Activated naive CD4-positive, alpha-beta T cell treated with anti-CD3 and anti-CD28 coated beads, Interleukin-2, amount 10 ng/mL, durations not matched to agents 7 days and 5 days (primary cell): ENCODE results near the gene OPCML.

ENCODE experiments used
- CTCF ChIA-PET: fragments of 350-600 bp; sonication (Branson Sonifier 250); formaldehyde crosslinking; loops from one replicate; lab custom pipeline; 2021; ENCODE audit warnings: antibody characterized with exemption; lab: Charles Lee
- DNase-seq: peaks from one replicate; pipeline ENCODE4 v3.0.0-alpha.2; 2020
- H3K27ac Mint-ChIP-seq: one replicate; pipeline ENCODE4 v1.8.0; 2021; ENCODE audit warnings: mild to moderate bottlenecking, moderate library complexity, mixed read lengths
- H3K27me3 Mint-ChIP-seq: one replicate; pipeline ENCODE4 v1.8.0; 2021; ENCODE audit warnings: mild to moderate bottlenecking, mixed read lengths
- H3K36me3 Mint-ChIP-seq: one replicate; pipeline ENCODE4 v1.8.0; 2021; ENCODE audit warnings: mixed read lengths
- H3K4me1 Mint-ChIP-seq: one replicate; pipeline ENCODE4 v1.8.0; 2021; ENCODE audit warnings: mixed read lengths
- H3K4me3 Mint-ChIP-seq: one replicate; pipeline ENCODE4 v1.8.0; 2021; ENCODE audit warnings: mild to moderate bottlenecking, moderate library complexity, mixed read lengths
- H3K9me3 Mint-ChIP-seq: one replicate; pipeline ENCODE4 v1.8.0; 2021; ENCODE audit warnings: mixed read lengths

OPCML gene

DNA sequence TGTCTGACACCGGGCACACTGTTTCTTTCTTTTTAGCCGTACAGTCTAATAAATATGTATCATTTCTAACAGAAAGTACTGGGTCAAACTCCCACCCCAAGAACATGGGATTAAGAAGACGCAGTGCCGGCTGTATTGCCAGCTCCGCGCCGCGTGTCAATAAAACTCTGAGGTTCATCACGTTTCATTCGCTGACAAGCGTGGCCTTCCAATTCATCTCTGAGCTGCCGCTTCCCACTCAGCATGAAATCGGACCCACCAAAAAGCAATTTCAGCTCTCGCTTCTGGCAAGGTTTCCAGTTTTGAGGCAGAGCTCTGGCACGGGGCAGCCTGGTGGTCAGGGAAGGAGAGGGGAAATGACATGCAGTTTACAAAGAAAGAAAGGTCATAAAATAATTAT, 819.8 kb downstream of the OPCML start:
- no peak for DNase-seq
- Mint-ChIP-seq H3K27me3 (no peaks in the 10 kb centered on the region), H3K36me3 (no peaks in the 10 kb centered on the region), H3K27ac (no peak overlapping the region), H3K4me3 (no peak overlapping the region), H3K4me1 (no peaks in the 10 kb centered on the region), H3K9me3 (peaks cover 3% of the 10 kb centered on the region)
- CTCF ChIA-PET, result no interaction called here

DNA sequence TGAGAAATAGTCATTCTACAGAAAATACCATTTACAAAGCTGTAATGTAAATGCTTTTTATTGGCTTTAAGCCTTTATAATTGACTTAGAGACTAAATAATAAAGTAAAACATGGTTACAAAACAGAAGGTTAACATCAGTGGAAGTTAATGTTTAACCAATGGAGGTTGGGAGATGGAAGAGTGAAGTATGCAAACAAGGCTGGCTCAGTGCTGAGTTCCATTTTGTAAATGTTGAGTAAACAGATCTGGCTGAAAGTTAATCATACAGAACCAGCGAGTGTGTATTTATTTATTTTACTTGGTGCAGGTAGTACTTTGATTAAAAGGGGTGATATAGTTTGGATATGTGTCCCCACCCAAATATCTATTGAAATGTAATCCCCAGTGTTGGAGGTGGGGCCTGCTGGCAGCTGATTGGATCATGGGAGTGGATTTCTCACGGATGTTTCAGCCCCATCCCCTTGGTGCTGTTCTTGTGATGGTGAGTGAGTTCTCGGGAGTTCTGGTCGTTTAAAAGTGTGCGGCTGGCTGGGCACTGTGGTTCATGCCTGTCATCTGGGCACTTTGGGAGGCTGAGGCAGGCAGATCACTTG, 827.4 kb downstream of the OPCML start:
- no peaks in the 10 kb centered on the region for H3K4me1 Mint-ChIP-seq
- CTCF ChIA-PET, result no interaction called here
- H3K36me3 Mint-ChIP-seq, result no peaks in the 10 kb centered on the region
- H3K9me3 Mint-ChIP-seq, result peaks cover 15% of the 10 kb centered on the region
- DNase-seq, result no peak
- H3K4me3 Mint-ChIP-seq, result no peak overlapping the region
- no peak overlapping the region for H3K27ac Mint-ChIP-seq
- H3K27me3 Mint-ChIP-seq, result no peaks in the 10 kb centered on the region

DNA sequence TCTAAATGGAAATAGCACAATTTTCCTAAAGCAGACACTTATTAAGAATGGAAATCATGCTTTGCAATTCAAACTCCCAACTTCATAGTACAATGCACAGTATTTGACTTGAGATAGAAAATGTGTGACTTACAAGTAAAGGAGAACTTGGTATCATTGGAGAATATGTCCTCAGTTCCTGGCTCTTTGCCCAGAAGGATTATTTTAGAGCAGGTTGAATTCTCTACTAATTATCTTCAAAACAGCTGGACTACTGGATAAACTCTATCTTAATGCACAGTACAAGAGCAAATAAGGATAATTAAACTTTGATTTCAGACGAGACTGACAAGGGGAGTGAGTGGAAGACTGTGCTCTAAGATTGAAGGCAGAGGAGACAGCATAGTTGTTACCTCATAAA, 839.4 kb downstream of the OPCML start:
- Mint-ChIP-seq H3K27ac (no peak overlapping the region), H3K4me1 (no peaks in the 10 kb centered on the region), H3K4me3 (no peak overlapping the region), H3K27me3 (no peaks in the 10 kb centered on the region), H3K9me3 (peaks cover 5% of the 10 kb centered on the region), H3K36me3 (no peaks in the 10 kb centered on the region)
- DNase-seq, result no peak
- CTCF ChIA-PET, result no interaction called here

DNA sequence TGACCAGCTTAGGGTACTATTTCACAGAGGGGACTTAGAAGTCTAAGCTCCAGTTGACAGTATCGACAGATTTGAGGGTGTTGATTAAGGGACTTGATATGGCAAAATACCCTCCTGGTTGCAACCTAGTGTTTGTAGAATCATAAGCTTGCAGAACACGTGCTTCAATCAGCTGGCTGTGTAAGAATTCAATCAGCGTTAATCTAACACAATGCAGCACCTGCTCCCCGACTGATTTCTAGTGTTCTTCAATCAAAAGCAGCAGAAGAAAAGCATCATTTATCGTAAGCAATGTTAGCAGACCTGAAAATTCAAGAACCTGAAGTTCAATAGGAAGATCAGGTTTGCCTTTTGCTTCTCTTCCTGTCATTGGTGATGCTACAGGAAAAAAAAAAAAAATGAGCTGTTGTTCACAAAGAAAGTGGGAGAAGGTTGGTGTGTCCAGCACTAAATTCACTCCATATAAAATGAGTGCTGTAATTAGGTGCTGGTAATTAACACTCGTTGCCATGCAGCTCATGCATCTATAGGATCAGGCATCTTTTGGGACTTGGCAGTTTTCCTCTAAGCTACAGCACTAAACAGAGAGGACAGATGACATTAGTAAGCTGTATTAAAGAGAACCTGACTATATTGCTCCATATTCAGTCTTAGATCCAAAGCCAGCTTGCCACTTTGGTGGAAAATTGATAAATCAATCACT, 840.3 kb downstream of the OPCML start:
- H3K4me3 Mint-ChIP-seq, result no peak overlapping the region
- H3K27ac Mint-ChIP-seq, result no peak overlapping the region
- H3K4me1 Mint-ChIP-seq, result no peaks in the 10 kb centered on the region
- CTCF ChIA-PET, result no interaction called here
- DNase-seq, result no peak
- no peaks in the 10 kb centered on the region for H3K27me3 Mint-ChIP-seq
- H3K36me3 Mint-ChIP-seq, result no peaks in the 10 kb centered on the region
- H3K9me3 Mint-ChIP-seq, result peaks cover 5% of the 10 kb centered on the region

DNA sequence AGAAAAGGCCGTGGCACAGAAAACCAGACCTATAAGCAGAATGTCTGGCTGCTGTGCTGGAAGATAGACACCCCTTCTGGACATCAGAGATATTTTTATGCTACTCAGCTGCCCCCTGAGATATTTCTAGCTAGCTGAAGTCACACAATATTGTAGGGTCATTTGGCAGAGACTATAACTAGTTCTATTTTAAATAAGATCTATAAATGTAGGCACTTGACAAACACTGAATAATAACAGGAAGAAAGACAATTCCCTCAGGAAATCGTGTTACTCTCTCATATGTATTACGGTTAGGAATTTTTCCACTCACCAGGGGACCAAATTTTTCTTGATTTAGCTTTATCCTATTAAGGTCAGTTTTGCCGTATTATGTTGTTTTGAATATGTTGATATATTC, 845.4 kb downstream of the OPCML start:
- CTCF ChIA-PET, result no interaction called here
- H3K27ac Mint-ChIP-seq, result no peak overlapping the region
- H3K27me3 Mint-ChIP-seq, result no peaks in the 10 kb centered on the region
- no peak overlapping the region for H3K4me3 Mint-ChIP-seq
- peaks cover 5% of the 10 kb centered on the region for H3K4me1 Mint-ChIP-seq
- H3K9me3 Mint-ChIP-seq, result peaks cover 2% of the 10 kb centered on the region
- H3K36me3 Mint-ChIP-seq, result no peaks in the 10 kb centered on the region
- DNase-seq, result no peak

DNA sequence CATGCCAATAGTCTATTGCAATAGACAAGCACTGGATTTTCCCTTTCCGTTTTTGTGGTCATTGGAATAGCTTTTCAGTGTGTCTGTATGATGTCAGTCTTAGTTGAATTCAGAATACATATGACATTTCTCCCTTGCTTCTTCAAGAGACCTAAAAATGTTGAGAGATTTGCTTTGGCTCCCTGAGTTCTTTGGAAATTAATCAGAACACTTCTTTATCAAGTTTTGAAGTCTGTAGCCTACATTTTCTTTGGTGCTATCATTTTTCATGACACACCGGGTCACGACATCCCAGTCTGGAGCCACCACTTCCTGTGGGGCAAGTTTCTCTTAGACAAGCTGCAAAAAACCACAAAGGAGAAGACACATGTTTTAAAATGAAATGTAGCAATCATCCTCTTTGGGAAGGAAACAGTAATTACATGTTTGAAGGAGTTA, 847.1 kb downstream of the OPCML start:
- H3K9me3 Mint-ChIP-seq, result peaks cover 2% of the 10 kb centered on the region
- H3K27me3 Mint-ChIP-seq, result no peaks in the 10 kb centered on the region
- H3K4me1 Mint-ChIP-seq, result peaks cover 5% of the 10 kb centered on the region
- no peak overlapping the region for H3K27ac Mint-ChIP-seq
- H3K4me3 Mint-ChIP-seq, result no peak overlapping the region
- CTCF ChIA-PET, result no interaction called here
- no peaks in the 10 kb centered on the region for H3K36me3 Mint-ChIP-seq
- DNase-seq, result no peak

DNA sequence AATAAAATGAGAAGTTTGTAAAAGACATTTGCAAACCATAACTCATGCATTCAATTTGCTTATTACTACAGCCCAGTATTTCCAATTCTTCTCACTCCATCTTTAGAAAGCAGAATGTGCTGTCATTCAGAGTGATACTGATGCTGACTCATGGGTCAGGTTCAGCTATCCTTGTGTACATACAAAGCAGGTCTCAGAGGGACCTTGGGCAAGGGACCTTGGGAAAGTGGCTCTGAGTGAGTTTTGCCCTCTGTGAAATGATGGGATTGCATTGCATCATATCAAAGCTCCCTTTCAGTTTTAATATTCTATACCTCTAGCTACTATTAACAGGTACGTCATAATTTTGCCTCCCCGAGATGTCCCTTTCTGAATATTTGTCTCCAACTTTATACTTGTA, 848.7 kb downstream of the OPCML start:
- Mint-ChIP-seq H3K27ac (no peak overlapping the region), H3K36me3 (no peaks in the 10 kb centered on the region), H3K9me3 (peaks cover 2% of the 10 kb centered on the region), H3K27me3 (no peaks in the 10 kb centered on the region), H3K4me3 (no peak overlapping the region), H3K4me1 (peaks cover 5% of the 10 kb centered on the region)
- DNase-seq, result no peak
- CTCF ChIA-PET, result no interaction called here

DNA sequence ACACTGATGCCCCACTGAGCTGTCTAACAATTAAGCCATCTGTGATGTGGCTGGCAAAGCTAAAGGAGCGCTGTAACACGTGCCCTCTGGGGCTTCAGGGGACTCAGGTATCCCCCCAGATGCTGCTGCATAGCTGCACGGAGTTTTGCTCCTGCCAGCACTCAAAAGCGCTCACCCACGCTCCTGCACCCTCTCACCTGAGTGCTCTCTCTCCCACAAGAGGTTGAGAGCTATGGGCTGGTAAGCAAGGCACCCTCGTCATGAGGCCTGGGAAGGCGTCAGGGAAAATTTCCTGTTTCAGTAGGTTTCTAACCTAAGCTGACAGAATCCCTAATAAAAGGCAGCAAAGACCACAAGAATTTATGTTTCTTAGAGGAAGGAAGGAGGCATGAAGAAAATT, 850.3 kb downstream of the OPCML start:
- peaks cover 5% of the 10 kb centered on the region for H3K4me1 Mint-ChIP-seq
- no peak overlapping the region for H3K27ac Mint-ChIP-seq
- H3K9me3 Mint-ChIP-seq, result peaks cover 2% of the 10 kb centered on the region
- no peaks in the 10 kb centered on the region for H3K36me3 Mint-ChIP-seq
- DNase-seq, result no peak
- no peak overlapping the region for H3K4me3 Mint-ChIP-seq
- CTCF ChIA-PET, result no interaction called here
- H3K27me3 Mint-ChIP-seq, result no peaks in the 10 kb centered on the region

DNA sequence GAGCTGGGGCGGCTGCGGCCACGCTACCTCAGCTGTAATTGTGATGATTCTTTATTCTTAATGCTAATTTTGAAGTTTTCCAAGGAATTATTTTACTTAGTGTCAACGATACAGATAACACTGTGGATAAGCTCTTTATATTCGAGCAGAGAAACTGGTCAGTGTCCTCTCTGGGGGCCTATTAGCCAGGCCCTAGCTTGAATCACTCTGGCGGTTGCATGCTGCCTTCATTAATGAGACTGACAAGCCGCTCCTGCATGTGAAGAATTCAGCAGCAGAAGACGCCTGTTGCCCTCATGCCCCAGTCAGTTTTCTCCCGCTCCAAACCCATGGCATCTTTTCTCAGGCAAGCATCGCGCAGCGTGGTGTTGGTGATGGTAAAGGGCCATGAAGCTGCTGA, 851.7 kb downstream of the OPCML start:
- H3K27me3 Mint-ChIP-seq, result no peaks in the 10 kb centered on the region
- CTCF ChIA-PET, result no interaction called here
- H3K27ac Mint-ChIP-seq, result no peak overlapping the region
- no peak overlapping the region for H3K4me3 Mint-ChIP-seq
- H3K9me3 Mint-ChIP-seq, result peaks cover 2% of the 10 kb centered on the region
- peaks cover 5% of the 10 kb centered on the region for H3K4me1 Mint-ChIP-seq
- DNase-seq, result no peak
- H3K36me3 Mint-ChIP-seq, result no peaks in the 10 kb centered on the region

DNA sequence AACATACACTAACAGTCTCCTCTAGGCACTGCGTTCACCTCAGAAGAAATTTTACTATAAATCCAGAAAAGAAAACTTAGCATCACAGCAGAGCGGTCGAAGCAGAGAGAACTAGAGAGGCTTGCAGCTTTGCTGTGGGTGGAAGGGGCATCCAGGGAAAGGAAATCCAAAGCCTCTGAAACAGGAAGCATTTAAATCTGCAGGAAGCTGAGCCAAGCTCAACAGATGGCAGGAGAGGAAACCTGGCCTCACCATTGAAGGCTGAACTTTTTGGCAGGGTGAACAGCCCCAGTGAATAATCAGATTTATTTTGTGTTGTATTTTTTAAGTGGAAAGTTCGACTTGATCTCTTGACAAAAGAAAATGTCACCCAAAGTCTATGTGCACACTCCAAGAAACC, 858.1 kb downstream of the OPCML start:
- Mint-ChIP-seq H3K27me3 (no peaks in the 10 kb centered on the region), H3K27ac (no peak overlapping the region), H3K36me3 (no peaks in the 10 kb centered on the region), H3K4me3 (no peak overlapping the region), H3K4me1 (no peaks in the 10 kb centered on the region), H3K9me3 (peaks cover 2% of the 10 kb centered on the region)
- DNase-seq, result no peak
- CTCF ChIA-PET, result no interaction called here

DNA sequence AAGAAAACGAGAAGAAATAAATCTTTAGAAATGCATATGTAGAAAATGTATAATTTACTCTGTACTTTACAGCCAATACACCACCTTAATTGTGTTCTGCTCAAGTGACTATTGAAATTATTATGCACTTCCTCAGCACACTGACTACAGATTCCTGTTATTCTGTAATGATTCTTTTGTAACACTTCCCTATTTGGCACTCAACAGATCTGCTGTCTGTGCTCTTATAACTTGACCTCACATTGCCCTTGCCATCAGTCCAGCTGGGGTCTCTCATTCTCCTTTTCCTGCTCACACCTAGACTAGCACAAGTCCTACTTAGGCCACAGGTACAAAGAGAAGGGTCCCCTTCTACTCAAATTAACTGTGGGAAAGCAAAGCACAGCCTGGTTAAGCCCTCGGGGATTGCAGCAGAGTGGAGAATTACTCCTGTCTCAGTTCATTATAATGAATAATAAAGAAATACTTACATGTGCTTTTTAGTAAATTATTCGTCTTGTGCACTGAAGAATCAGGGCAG, 860.4 kb downstream of the OPCML start:
- Mint-ChIP-seq H3K4me3 (no peak overlapping the region), H3K27me3 (no peaks in the 10 kb centered on the region), H3K4me1 (no peaks in the 10 kb centered on the region), H3K36me3 (no peaks in the 10 kb centered on the region), H3K27ac (no peak overlapping the region), H3K9me3 (peaks cover 4% of the 10 kb centered on the region)
- CTCF ChIA-PET, result no interaction called here
- no peak for DNase-seq

DNA sequence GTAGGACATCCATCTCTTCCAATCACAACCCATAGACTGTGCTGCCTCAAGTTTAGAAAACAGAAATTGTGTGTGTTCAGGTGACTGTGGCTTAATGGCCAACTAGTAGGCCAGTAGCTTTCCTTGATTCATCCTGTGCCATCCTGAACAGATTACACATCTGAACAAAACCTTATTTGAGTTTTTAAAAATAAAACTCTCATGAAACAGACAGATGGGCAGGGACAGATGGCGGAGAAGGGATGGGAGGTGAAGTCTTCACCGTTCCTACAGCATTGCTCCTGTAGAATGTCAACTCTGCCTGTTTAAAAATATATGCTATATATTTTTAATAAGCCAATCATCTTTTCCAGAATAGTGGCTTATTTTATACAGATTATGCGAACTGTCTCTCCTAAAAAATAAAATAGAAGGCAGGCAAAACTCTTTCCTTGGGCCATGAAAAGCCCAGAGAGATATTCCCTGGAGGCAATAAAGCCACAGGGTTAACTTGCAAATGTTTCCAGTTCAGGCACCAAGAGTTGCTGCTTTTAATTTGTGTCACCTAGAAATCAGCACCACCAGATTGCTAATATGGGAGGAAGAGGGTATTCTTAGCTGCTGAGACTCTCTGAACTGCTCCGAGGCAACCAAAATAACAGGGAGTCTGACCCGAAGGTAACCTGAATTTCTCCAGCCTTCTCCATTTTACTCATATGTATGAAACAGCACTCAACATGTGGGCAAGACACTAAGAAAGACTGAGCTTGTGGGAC, 861.2 kb downstream of the OPCML start:
- H3K9me3 Mint-ChIP-seq, result peaks cover 4% of the 10 kb centered on the region
- H3K27ac Mint-ChIP-seq, result no peak overlapping the region
- no peaks in the 10 kb centered on the region for H3K36me3 Mint-ChIP-seq
- no peaks in the 10 kb centered on the region for H3K4me1 Mint-ChIP-seq
- no peak for DNase-seq
- H3K4me3 Mint-ChIP-seq, result no peak overlapping the region
- H3K27me3 Mint-ChIP-seq, result no peaks in the 10 kb centered on the region
- CTCF ChIA-PET, result no interaction called here

DNA sequence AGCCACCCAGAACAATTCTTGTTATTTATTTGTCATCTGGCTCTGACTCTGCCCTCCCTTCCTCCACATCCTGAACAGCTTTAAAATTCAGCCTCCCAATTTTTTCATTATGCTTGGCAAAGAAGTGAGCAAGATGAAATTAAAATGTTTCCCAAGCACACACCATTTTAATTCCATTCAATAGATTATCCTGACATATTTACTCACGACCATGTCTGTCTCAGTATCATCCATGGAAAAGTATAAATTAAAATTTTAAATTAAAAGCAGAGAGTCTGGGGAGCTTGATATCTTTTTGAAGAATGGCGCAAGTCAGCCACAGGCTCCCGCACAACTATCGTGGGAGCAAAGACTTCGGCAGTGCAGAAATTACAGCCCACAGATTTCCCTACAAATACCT, 862.4 kb downstream of the OPCML start:
- Mint-ChIP-seq H3K9me3 (peaks cover 5% of the 10 kb centered on the region), H3K4me1 (no peaks in the 10 kb centered on the region), H3K4me3 (no peak overlapping the region), H3K27ac (no peak overlapping the region), H3K36me3 (no peaks in the 10 kb centered on the region), H3K27me3 (no peaks in the 10 kb centered on the region)
- DNase-seq, result no peak
- CTCF ChIA-PET, result no interaction called here

DNA sequence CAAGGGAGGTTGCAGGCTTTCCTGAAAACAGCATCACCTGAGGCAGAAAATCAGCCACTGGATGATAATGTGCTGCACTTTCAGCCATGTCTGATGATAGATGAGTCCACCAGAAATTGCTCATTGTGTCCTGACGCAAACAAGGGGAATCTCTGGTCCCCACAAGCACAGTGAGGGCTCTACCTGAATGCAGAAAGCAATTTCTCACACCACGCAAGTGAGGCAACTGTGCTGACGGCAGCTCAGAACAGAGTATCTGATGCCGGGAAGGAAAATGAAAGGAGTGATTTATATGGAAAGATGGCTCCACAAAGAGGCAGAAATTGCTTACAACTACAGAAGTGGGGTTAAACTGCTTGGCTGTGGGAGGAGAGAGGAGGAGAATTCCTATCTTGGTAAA, 867.1 kb downstream of the OPCML start:
- H3K27ac Mint-ChIP-seq, result no peak overlapping the region
- H3K4me3 Mint-ChIP-seq, result no peak overlapping the region
- H3K27me3 Mint-ChIP-seq, result no peaks in the 10 kb centered on the region
- H3K36me3 Mint-ChIP-seq, result no peaks in the 10 kb centered on the region
- CTCF ChIA-PET, result no interaction called here
- H3K9me3 Mint-ChIP-seq, result peaks cover 6% of the 10 kb centered on the region
- no peaks in the 10 kb centered on the region for H3K4me1 Mint-ChIP-seq
- no peak for DNase-seq

DNA sequence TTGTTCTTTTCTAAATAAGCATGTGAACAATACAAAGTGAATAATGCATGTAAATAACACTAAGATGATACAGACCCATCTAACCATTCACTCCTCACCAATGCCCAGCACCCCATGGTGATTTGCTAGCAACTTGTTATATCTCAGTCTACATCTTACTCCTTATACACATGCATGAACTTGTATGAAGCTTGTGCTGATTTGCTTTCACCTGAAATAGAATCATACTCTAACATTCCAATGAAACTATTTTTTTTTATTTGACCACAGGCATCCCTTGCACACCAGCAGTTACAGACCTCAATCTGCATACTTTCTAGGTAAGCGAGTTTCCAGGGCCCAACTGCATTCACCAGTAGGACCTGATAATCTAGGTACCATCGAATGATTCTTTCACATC, 873.6 kb downstream of the OPCML start:
- H3K4me1 Mint-ChIP-seq, result no peaks in the 10 kb centered on the region
- no peaks in the 10 kb centered on the region for H3K27me3 Mint-ChIP-seq
- CTCF ChIA-PET, result no interaction called here
- H3K36me3 Mint-ChIP-seq, result no peaks in the 10 kb centered on the region
- no peak overlapping the region for H3K4me3 Mint-ChIP-seq
- H3K9me3 Mint-ChIP-seq, result no peaks in the 10 kb centered on the region
- no peak for DNase-seq
- no peak overlapping the region for H3K27ac Mint-ChIP-seq
